SK-N-SH (cell line): ENCODE data around the gene CDKAL1. TPM values are rescaled to one million over a fixed set of nuclear protein-coding genes. Genes with fewer than 3 reads are reported as not detected.
"Not testable (repeated sequence)": the region's sequence is repeated elsewhere in the genome, so short reads cannot be mapped to it uniquely, and the experiment has no call there.

ENCODE experiments used
- CTCF ChIA-PET: fragments of 300-600, 350-600 bp; formaldehyde crosslinking; extraction: SDS; loops from one replicate; lab custom pipeline; 2021; lab: Yijun Ruan, JAX
- POLR2A ChIA-PET: fragments of 350-600 bp; sonication (Branson Sonifier 250); formaldehyde crosslinking; extraction: SDS; loops from one replicate; lab custom pipeline; 2020; ENCODE audit warnings: antibody characterized with exemption, inconsistent platforms; lab: Yijun Ruan, JAX
- DNase-seq: peaks from one replicate; pipeline ENCODE4 v3.0.0; 2012
- H2AFZ ChIP-seq: fragments of 200-600 bp; sonication (generic); 2 replicates; pipeline ENCODE4 v1.8.1; 2016; ENCODE audit warnings: antibody characterized with exemption, mild to moderate bottlenecking, low read depth
- H3F3A ChIP-seq: fragments of 200-600 bp; sonication (generic); replicated peaks from 2 replicates; pipeline ENCODE3; 2016; ENCODE audit warnings: antibody characterized with exemption, mild to moderate bottlenecking; ENCODE audit not compliant: insufficient read depth
- H3K27ac ChIP-seq, 2 experiments: fragments of 200-500 bp in 1 of 2; fragments of 200-600 bp in 1 of 2; sonication (Bioruptor generic) in 1 of 2; sonication (generic), shearing (Covaris generic) in 1 of 2; 2 replicates each; pipeline versions ENCODE4 v1.5.1 to v1.6.1; 2014 to 2016; ENCODE audit warnings: low read depth in 2 of 2, inconsistent platforms in 1 of 2, low read length in 1 of 2, mild to moderate bottlenecking in 1 of 2, mixed read lengths in 1 of 2
- H3K27me3 ChIP-seq: fragments of 200-600 bp; sonication (generic), shearing (Covaris generic); 2 replicates; pipeline ENCODE4 v1.6.1; 2016; ENCODE audit warnings: mixed run types; ENCODE audit not compliant: insufficient read depth
- H3K36me3 ChIP-seq, 2 experiments: fragments of 200-500 bp in 1 of 2; fragments of 200-600 bp in 1 of 2; sonication (Bioruptor generic) in 1 of 2; sonication (generic) in 1 of 2; replicated peaks in 1 of 2; 2 replicates each; pipeline versions ENCODE3 to v1.5.1; 2014 to 2016; ENCODE audit warnings: low read length in 1 of 2, mild to moderate bottlenecking in 1 of 2; ENCODE audit not compliant: insufficient read depth in 2 of 2, control insufficient read depth in 1 of 2
- H3K4me1 ChIP-seq, 2 experiments: fragments of 200-500 bp in 1 of 2; fragments of 200-600 bp in 1 of 2; sonication (Bioruptor generic) in 1 of 2; sonication (generic), shearing (Covaris generic) in 1 of 2; 2 replicates each; pipeline versions ENCODE4 v1.5.1 to v1.6.1; 2014 to 2016; ENCODE audit warnings: low read depth in 1 of 2, low read length in 1 of 2, mixed run types in 1 of 2; ENCODE audit not compliant: insufficient read depth in 2 of 2, control insufficient read depth in 1 of 2
- H3K4me2 ChIP-seq: fragments of 200-600 bp; sonication (generic), shearing (Covaris generic); 2 replicates; pipeline ENCODE4 v1.6.1; 2017; ENCODE audit warnings: mixed run types
- H3K4me3 ChIP-seq, 2 experiments: fragments of 200-500 bp in 1 of 2; fragments of 200-600 bp in 1 of 2; sonication (Bioruptor generic) in 1 of 2; sonication (generic), shearing (Covaris generic) in 1 of 2; 2 replicates each; pipeline versions ENCODE4 v1.5.1 to v1.8.1; 2014 to 2016; ENCODE audit warnings: low read depth in 2 of 2, inconsistent platforms in 1 of 2, low read length in 1 of 2, mild to moderate bottlenecking in 1 of 2, mixed read lengths in 1 of 2, moderate library complexity in 1 of 2
- H3K79me2 ChIP-seq: fragments of 200-600 bp; sonication (generic); 2 replicates; pipeline ENCODE4 v1.8.1; 2017; ENCODE audit warnings: mild to moderate bottlenecking; ENCODE audit not compliant: insufficient read depth
- H3K9ac ChIP-seq: fragments of 200-600 bp; sonication (generic); 2 replicates; pipeline ENCODE4 v1.6.1; 2017; ENCODE audit warnings: mixed run types
- H3K9me2 ChIP-seq: fragments of 200-600 bp; sonication (generic); 2 replicates; pipeline ENCODE4 v1.6.1; 2017; ENCODE audit warnings: mixed run types
- H3K9me3 ChIP-seq: fragments of 200-600 bp; sonication (generic); 2 replicates; pipeline ENCODE4 v1.6.1; 2017; ENCODE audit warnings: mixed run types, mild to moderate bottlenecking, moderate library complexity
- H4K20me1 ChIP-seq: fragments of 200-600 bp; sonication (generic); 2 replicates; pipeline ENCODE4 v1.6.1; 2017; ENCODE audit warnings: mild to moderate bottlenecking, mixed run types; ENCODE audit not compliant: insufficient read depth
- FOSL2 ChIP-seq: IDR thresholded peaks from 2 replicates; pipeline ENCODE4 v1.4.0; 2012; ENCODE audit warnings: low read depth, mild to moderate bottlenecking, moderate library complexity, borderline replicate concordance
- FOXJ3 ChIP-seq: sonication (generic); formaldehyde crosslinking; IDR thresholded peaks from 2 replicates; pipeline ENCODE4 v1.5.1; 2020; ENCODE audit warnings: mild to moderate bottlenecking, missing genetic modification reagents
- GATA2 ChIP-seq: sonication (generic); formaldehyde crosslinking; IDR thresholded peaks from 2 replicates; pipeline ENCODE4 v1.5.0; 2020; ENCODE audit warnings: mild to moderate bottlenecking, missing genetic modification reagents
- JUND ChIP-seq: IDR thresholded peaks from 2 replicates; pipeline ENCODE4 v1.4.0; 2012
- MAX ChIP-seq: IDR thresholded peaks from 2 replicates; pipeline ENCODE4 v1.4.0; 2012; ENCODE audit warnings: low read depth
- MXI1 ChIP-seq: IDR thresholded peaks from 2 replicates; pipeline ENCODE4 v1.6.1; 2012; ENCODE audit warnings: mild to moderate bottlenecking, low read depth, low read length, improper control_type of control experiment
- PBX3 ChIP-seq: IDR thresholded peaks from 2 replicates; pipeline ENCODE4; 2012
- RAD21 ChIP-seq: IDR thresholded peaks from 2 replicates; pipeline ENCODE4 v1.6.1; 2012; ENCODE audit warnings: mild to moderate bottlenecking, low read length
- RCOR1 ChIP-seq: fragments of 150-350 bp; IDR thresholded peaks from 2 replicates; pipeline ENCODE4 v1.6.1; 2017; ENCODE audit warnings: antibody characterized with exemption, low read length
- REST ChIP-seq: IDR thresholded peaks from 2 replicates; pipeline ENCODE4 v1.6.1; 2012; ENCODE audit warnings: mild to moderate bottlenecking, low read depth, low read length, moderate library complexity
- RXRA ChIP-seq: IDR thresholded peaks from 2 replicates; pipeline ENCODE4 v1.4.0; 2012; ENCODE audit warnings: low read depth, mild to moderate bottlenecking, borderline replicate concordance
- TCF12 ChIP-seq: IDR thresholded peaks from 2 replicates; pipeline ENCODE4 v1.4.0; 2012
- TEAD4 ChIP-seq: IDR thresholded peaks from 2 replicates; pipeline ENCODE4 v1.4.0; 2012; ENCODE audit warnings: mild to moderate bottlenecking, borderline replicate concordance; ENCODE audit not compliant: insufficient read depth
- WGBS: methylation state at CpG from one replicate; pipeline ENCODE4 v1.1.6; 2017; ENCODE audit warnings: low lambda C conversion rate; 5-methylcytosine and 5-hydroxymethylcytosine counted together
- polyA plus RNA-seq, 3 experiments: library from polyadenylated mRNA; depleted of rRNA; stranded (reverse); fragments of >200 nt; gene quantifications; 2 replicates each; pipeline ENCODE4 v1.2.3, GENCODE V29; 2012

The CDKAL1 gene
- polyA plus RNA-seq, 1 of the 3 experiments (the other 2 are of a cell fraction): 2.6 TPM

GRCh38 chr6:21051777-21052176 lies 517.5 kb downstream of the CDKAL1 start:
- Histone ChIP-seq H3K4me3 (no peak overlapping the region), H3K27ac (no peak overlapping the region), H3K9me3 (no peaks in the 10 kb centered on the region), H3K9ac (no peak overlapping the region), H4K20me1 (no peaks in the 10 kb centered on the region)
- DNase-seq: no peak
- CTCF ChIA-PET: interaction anchor here (0.6 kb wide), 1 partner anchor 122 kb away, joined by 3 read pairs; no protein-coding TSS in a partner anchor
- TF ChIP-seq RAD21: no peak
- no peak for TF ChIP-seq TEAD4
- TF ChIP-seq FOXJ3 (CRISPR knock-in tag): no peak
- TF ChIP-seq, all 33 proteins: peak for 0
- Histone ChIP-seq H3K4me1 (peaks cover 0 to 3% of the 10 kb centered on the region in 2 experiments; a peak in 2 of 4 replicates), H3F3A (no peaks in the 10 kb centered on the region), H3K79me2 (no peaks in the 10 kb centered on the region), H3K27me3 (no peaks in the 10 kb centered on the region), H3K36me3 (no peaks in the 10 kb centered on the region), H2AFZ (no peak overlapping the region), H3K9me2 (0 out of 2 replicates have a peak, but pooled peaks cover 3% of the 10 kb centered on the region), H3K4me2 (no peak overlapping the region)
- POLR2A ChIA-PET: no interaction called here

- CTCF ChIA-PET: no interaction called here
- H3K9me2 ChIP-seq: 0 out of 2 replicates have a peak, but pooled peaks cover 1% of the 10 kb centered on the region
- H2AFZ ChIP-seq: no peak overlapping the region
- H3K4me3 ChIP-seq: no peak overlapping the region
- peaks cover 0 to 4% of the 10 kb centered on the region in 2 experiments for H3K36me3 ChIP-seq
- no peaks in the 10 kb centered on the region for H3F3A ChIP-seq
- no peak overlapping the region for H3K4me2 ChIP-seq
- peaks cover 4% of the 10 kb centered on the region; the same call in 1 of the 2 replicates for H3K9me3 ChIP-seq
- H3K79me2 ChIP-seq: no peaks in the 10 kb centered on the region
- H4K20me1 ChIP-seq: no peaks in the 10 kb centered on the region
- H3K9ac ChIP-seq: no peak overlapping the region
- H3K27me3 ChIP-seq: no peaks in the 10 kb centered on the region
- 94% methylated on average over 4 of the region's 4 CpGs for WGBS
- DNase-seq: no peak
- POLR2A ChIA-PET: no interaction called here
- peaks cover 0 to 3% of the 10 kb centered on the region in 2 experiments; a peak in 2 of 4 replicates for H3K4me1 ChIP-seq
- no peak overlapping the region for H3K27ac ChIP-seq
- TF ChIP-seq FOSL2 (peak; percentile 28; the same call in 1 of the 2 replicates), MXI1 (no peak)
Observed at GRCh38 chr6:21053612-21054011, 519.4 kb downstream of the CDKAL1 start.

GRCh38 chr6:21055480-21055879 lies 521.2 kb downstream of the CDKAL1 start:
- H3K9ac ChIP-seq, H4K20me1 ChIP-seq, H3K4me1 ChIP-seq, H3K79me2 ChIP-seq, H3F3A ChIP-seq, H3K4me3 ChIP-seq, H3K27me3 ChIP-seq, H3K36me3 ChIP-seq, H3K27ac ChIP-seq, H3K9me2 ChIP-seq, POLR2A ChIA-PET, H2AFZ ChIP-seq, H3K4me2 ChIP-seq, DNase-seq, CTCF ChIA-PET: not testable (repeated sequence)
- WGBS: 92% methylated on average over 2 of the region's 2 CpGs
- peaks cover 14% of the 10 kb centered on the region; the same call in 1 of the 2 replicates for H3K9me3 ChIP-seq

GRCh38 chr6:21061892-21062291 lies 527.6 kb downstream of the CDKAL1 start:
- no peaks in the 10 kb centered on the region for H3K27me3 ChIP-seq
- no peak overlapping the region for H2AFZ ChIP-seq
- POLR2A ChIA-PET: no interaction called here
- H3K4me1 ChIP-seq: peaks cover 0 to 9% of the 10 kb centered on the region in 2 experiments; a peak in 2 of 4 replicates
- no peak for DNase-seq
- H3F3A ChIP-seq: peaks cover 3% of the 10 kb centered on the region
- H3K36me3 ChIP-seq: peaks cover 0 to 4% of the 10 kb centered on the region in 2 experiments
- no peak overlapping the region for H3K4me2 ChIP-seq
- H3K27ac ChIP-seq: no peak overlapping the region
- no peaks in the 10 kb centered on the region for H3K79me2 ChIP-seq
- H3K9me3 ChIP-seq: peaks cover 18% of the 10 kb centered on the region; the same call in 1 of the 2 replicates
- H3K9me2 ChIP-seq: no peaks in the 10 kb centered on the region
- CTCF ChIA-PET: interaction anchor here (0.5 to 1.0 kb wide), 3 partner anchors 21 to 258 kb away, joined by 3 read pairs; no protein-coding TSS in a partner anchor
- H3K4me3 ChIP-seq: no peak overlapping the region
- no peak overlapping the region for H3K9ac ChIP-seq
- no peaks in the 10 kb centered on the region for H4K20me1 ChIP-seq
- no peak for TF ChIP-seq PBX3
- TF ChIP-seq MAX: no peak
- no peak for TF ChIP-seq REST
- no peak for TF ChIP-seq RCOR1
- TF ChIP-seq TCF12: no peak
- no peak for TF ChIP-seq GATA2 (CRISPR knock-in tag)
- no peak for TF ChIP-seq JUND
- TF ChIP-seq RXRA: no peak
- TF ChIP-seq RAD21: no peak
